HPDE6-E6E7 (cell line): ENCODE data around the gene PRKAG3.

ENCODE experiments used
- DNase-seq: peaks from one replicate; pipeline ENCODE4 v3.0.0; 2011; ENCODE audit warnings: missing footprints; ENCODE audit errors: extremely low spot score

The PRKAG3 gene

GRCh38 chr2:218831378-218831990 is at the start of gene PRKAG3:
PRKAG3 (minus strand) TSS chr2:218831803.
- DNase-seq, result no peak

GRCh38 chr2:218880859-218881594 is 49.4 kb upstream of the PRKAG3 start:
- DNase-seq, result no peak

- DNase-seq, result no peak
Measured at GRCh38 chr2:218880102-218880858, 48.7 kb upstream of the PRKAG3 start, which contains the start of gene WNT10A. WNT10A (plus strand) TSS chr2:218880852; CDS start chr2:218880996, 144 bp downstream.

GRCh38 chr2:218879776-218880101 is 48.1 kb upstream of the PRKAG3 start:
- no peak for DNase-seq

- no peak for DNase-seq
Measured at GRCh38 chr2:218878926-218879761, 47.5 kb upstream of the PRKAG3 start.

- no peak for DNase-seq
Measured at GRCh38 chr2:218878486-218878885, 46.9 kb upstream of the PRKAG3 start.

GRCh38 chr2:218877891-218878290 is 46.3 kb upstream of the PRKAG3 start:
- no peak for DNase-seq

- DNase-seq, result no peak
Measured at GRCh38 chr2:218877331-218877730, 45.7 kb upstream of the PRKAG3 start.

- DNase-seq, result no peak
Measured at GRCh38 chr2:218876562-218877219, 45.1 kb upstream of the PRKAG3 start.

GRCh38 chr2:218875692-218876246 is 44.2 kb upstream of the PRKAG3 start:
- DNase-seq, result no peak

- DNase-seq, result no peak
Measured at GRCh38 chr2:218873359-218874194, 42.0 kb upstream of the PRKAG3 start.

- no peak for DNase-seq
Measured at GRCh38 chr2:218872645-218873358, 41.2 kb upstream of the PRKAG3 start.

GRCh38 chr2:218871345-218872302 is 40.0 kb upstream of the PRKAG3 start:
- DNase-seq, result no peak

- no peak for DNase-seq
Measured at GRCh38 chr2:218870984-218871344, 39.4 kb upstream of the PRKAG3 start.

GRCh38 chr2:218869064-218869463 is 37.5 kb upstream of the PRKAG3 start:
- DNase-seq, result no peak

GRCh38 chr2:218867900-218868299 is 36.3 kb upstream of the PRKAG3 start:
- no peak for DNase-seq

GRCh38 chr2:218865999-218866398 is 34.4 kb upstream of the PRKAG3 start:
- DNase-seq, result no peak

- DNase-seq, result no peak
Measured at GRCh38 chr2:218865396-218865795, 33.8 kb upstream of the PRKAG3 start.
